Transverse colon (tissue), 3 donors: ENCODE results near the gene SCN5A.

Experiments
- EP300 ChIP-seq: sonication (generic); formaldehyde crosslinking; IDR thresholded peaks from one replicate; pipeline ENCODE4 v1.6.1; 2017; ENCODE audit warnings: antibody characterized with exemption, low read depth
- TF ChIP-seq, protein P1 (sequence below), 5 experiments: fragments of 200-600 bp in 3 of 5; fragments of 450-650 bp in 2 of 5; sonication (generic) in 3 of 5; IDR thresholded peaks; 1 replicate in 2 of 5; 2 replicates in 3 of 5; pipeline ENCODE4 v1.5.1; 2016 to 2017; ENCODE audit warnings: antibody characterized with exemption in 5 of 5, inconsistent platforms in 3 of 5, mild to moderate bottlenecking in 2 of 5, moderate library complexity in 1 of 5

DNA sequence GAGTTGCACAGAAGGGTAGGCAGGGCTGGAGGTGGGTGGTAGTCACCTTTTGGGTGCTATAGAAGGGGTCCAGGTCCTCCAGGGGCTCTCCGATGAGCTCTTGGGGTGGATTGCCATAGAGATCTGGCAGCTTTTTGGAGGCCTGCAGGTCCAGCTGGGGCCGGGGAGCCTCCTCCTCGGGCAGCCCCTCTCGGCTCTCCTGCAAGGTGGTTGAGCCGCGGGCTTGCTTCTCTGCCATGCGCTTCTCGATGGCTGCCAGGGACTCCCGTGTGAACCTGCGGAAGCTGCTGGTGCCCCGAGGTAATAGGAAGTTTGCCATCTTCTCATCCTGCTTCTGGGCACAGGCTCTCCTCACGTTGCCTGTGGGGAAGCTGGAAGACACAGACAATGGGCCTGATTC is 16.5 kb downstream of the SCN5A start:
- TF ChIP-seq, protein P1, sequence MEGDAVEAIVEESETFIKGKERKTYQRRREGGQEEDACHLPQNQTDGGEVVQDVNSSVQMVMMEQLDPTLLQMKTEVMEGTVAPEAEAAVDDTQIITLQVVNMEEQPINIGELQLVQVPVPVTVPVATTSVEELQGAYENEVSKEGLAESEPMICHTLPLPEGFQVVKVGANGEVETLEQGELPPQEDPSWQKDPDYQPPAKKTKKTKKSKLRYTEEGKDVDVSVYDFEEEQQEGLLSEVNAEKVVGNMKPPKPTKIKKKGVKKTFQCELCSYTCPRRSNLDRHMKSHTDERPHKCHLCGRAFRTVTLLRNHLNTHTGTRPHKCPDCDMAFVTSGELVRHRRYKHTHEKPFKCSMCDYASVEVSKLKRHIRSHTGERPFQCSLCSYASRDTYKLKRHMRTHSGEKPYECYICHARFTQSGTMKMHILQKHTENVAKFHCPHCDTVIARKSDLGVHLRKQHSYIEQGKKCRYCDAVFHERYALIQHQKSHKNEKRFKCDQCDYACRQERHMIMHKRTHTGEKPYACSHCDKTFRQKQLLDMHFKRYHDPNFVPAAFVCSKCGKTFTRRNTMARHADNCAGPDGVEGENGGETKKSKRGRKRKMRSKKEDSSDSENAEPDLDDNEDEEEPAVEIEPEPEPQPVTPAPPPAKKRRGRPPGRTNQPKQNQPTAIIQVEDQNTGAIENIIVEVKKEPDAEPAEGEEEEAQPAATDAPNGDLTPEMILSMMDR (IDR thresholded peaks at IDR 0.05), result no peak
- TF ChIP-seq EP300, result no peak
